ENCODE data around the gene ATP2B3. TPM values are rescaled to one million over a fixed set of nuclear protein-coding genes. Genes with fewer than 3 reads are reported as not detected.

The ATP2B3 gene
- total and polyA plus RNA-seq, 2 donors (not counting 3 experiments of a cell fraction or from before 2014, with no cell fraction given): 0.01 to 0.07 TPM

GRCh38 chrX:153517946-153518834, 748 bp downstream of the ATP2B3 start:
- no peak overlapping the region for H2AFZ ChIP-seq (ENCODE audit: low read depth, low read length)
- BruUV-seq (replicated peaks): no TSS peak
- no peaks in the 10 kb centered on the region for H3K79me2 ChIP-seq (ENCODE audit: control insufficient read depth, insufficient read depth, low read length)
- no peaks in the 10 kb centered on the region for H4K20me1 ChIP-seq (replicated peaks; ENCODE audit: control insufficient read depth, extremely low read depth, insufficient read depth, low read length)
- FAIRE-seq (no peak), DNase-seq (ENCODE audit: low read depth, low spot score) (no peak)
- H3K9ac ChIP-seq (replicated peaks; ENCODE audit: extremely low read depth, insufficient read depth, low read length): no peak overlapping the region
- H3K27me3 ChIP-seq (ENCODE audit: control insufficient read depth in 2 of 2, insufficient read depth in 2 of 2, low read length in 2 of 2): peaks cover 19 to 26% of the 10 kb centered on the region in 2 experiments
- no peaks in the 10 kb centered on the region for H3K4me1 ChIP-seq (ENCODE audit: control insufficient read depth, extremely low read depth, insufficient read depth, low read length)
- no peak overlapping the region for H3K4me3 ChIP-seq (replicated peaks in 1 of 3; ENCODE audit: insufficient read depth in 1 of 3, low read depth in 1 of 3, low read length in 3 of 3)
- no peaks in the 10 kb centered on the region for H3K9me3 ChIP-seq (replicated peaks; ENCODE audit: control insufficient read depth, insufficient read depth, low read length)
- dilution Hi-C loops (cut with MboI; ENCODE audit: extremely low pct_ligation_motif_present, low sequenced_read_pairs): no loop called here
- CTCF ChIA-PET: no interaction called here
- H3K27ac ChIP-seq (ENCODE audit: insufficient read depth, low read depth, low read length): no peak overlapping the region
- H3K36me3 ChIP-seq (ENCODE audit: control insufficient read depth in 2 of 2, extremely low read depth in 1 of 2, insufficient read depth in 2 of 2, low read length in 2 of 2): no peaks in the 10 kb centered on the region
- POLR2A ChIA-PET: no interaction called here
- peak; percentile 88 for TF ChIP-seq EZH2 (IDR thresholded peaks at IDR 0.05; ENCODE audit: borderline replicate concordance, low read depth, low read length, severe bottlenecking)
- TF ChIP-seq FOS (IDR thresholded peaks at IDR 0.05; ENCODE audit: borderline replicate concordance, insufficient read depth, low read length): no peak
- intact Hi-C loops (cut with micrococcal nuclease): no loop called here
- H3K9me1 ChIP-seq (replicated peaks; ENCODE audit: control insufficient read depth, extremely low read depth, insufficient read depth, low read length): no peaks in the 10 kb centered on the region
- no peak overlapping the region for H3K4me2 ChIP-seq (ENCODE audit: insufficient read depth, low read length)

DNA sequence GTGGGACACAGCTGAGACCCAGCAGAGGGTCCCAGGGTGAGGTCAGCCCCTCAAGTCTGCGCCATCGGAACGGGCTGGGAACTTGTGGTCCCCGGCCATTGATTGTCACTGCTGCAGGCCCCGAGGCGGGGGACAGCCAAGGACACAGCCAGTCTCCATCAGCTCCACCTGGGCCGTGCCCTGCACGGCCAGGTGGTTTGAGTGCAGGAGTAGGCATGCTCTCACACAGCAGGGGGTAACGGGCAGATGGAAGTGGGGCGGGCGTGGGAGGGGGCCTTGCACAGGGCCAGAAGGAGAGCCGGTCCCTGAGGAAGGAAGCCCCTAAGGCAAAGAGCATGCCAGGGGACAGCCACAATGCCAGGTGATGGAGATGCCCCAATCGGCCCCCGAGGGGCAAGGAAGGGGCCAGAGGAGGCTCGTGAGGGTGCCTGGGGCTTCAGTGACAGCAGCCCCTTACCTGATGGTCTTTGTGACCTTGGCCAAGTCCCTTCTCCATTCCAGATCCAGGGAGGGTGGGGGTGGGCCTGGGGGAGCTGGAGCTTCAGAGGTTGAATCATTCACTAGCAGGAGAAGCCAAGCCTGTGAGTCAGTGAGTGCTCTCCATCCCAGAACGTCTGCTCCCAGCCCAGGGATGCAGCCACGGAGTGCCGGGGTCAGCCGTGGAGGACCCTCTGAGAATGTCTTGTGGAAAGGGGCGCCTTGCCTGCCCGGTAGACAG, 2.3 kb downstream of the ATP2B3 start:
- intact Hi-C loops (cut with micrococcal nuclease) (no loop called here), dilution Hi-C loops (cut with MboI; ENCODE audit: extremely low pct_ligation_motif_present, low sequenced_read_pairs) (no loop called here)
- no peak overlapping the region for H3K9ac ChIP-seq (replicated peaks; ENCODE audit: extremely low read depth, insufficient read depth, low read length)
- no peaks in the 10 kb centered on the region for H3K9me1 ChIP-seq (replicated peaks; ENCODE audit: control insufficient read depth, extremely low read depth, insufficient read depth, low read length)
- peaks cover 19 to 29% of the 10 kb centered on the region in 2 experiments for H3K27me3 ChIP-seq (ENCODE audit: control insufficient read depth in 2 of 2, insufficient read depth in 2 of 2, low read length in 2 of 2)
- H3K36me3 ChIP-seq (ENCODE audit: control insufficient read depth in 2 of 2, extremely low read depth in 1 of 2, insufficient read depth in 2 of 2, low read length in 2 of 2): no peaks in the 10 kb centered on the region
- H3K79me2 ChIP-seq (ENCODE audit: control insufficient read depth, insufficient read depth, low read length): no peaks in the 10 kb centered on the region
- TF ChIP-seq POLR2AphosphoS5 (IDR thresholded peaks at IDR 0.05; ENCODE audit: insufficient read depth, low read depth, low read length) (no peak), FOS (IDR thresholded peaks at IDR 0.05; ENCODE audit: borderline replicate concordance, insufficient read depth, low read length) (no peak), MYC (IDR thresholded peaks at IDR 0.05; ENCODE audit: low read depth, low read length) (no peak), GATA2 (IDR thresholded peaks at IDR 0.05; ENCODE audit: insufficient read depth, insufficient read length, low read depth, low read length) (no peak)
- BruUV-seq (replicated peaks): no TSS peak
- H2AFZ ChIP-seq (ENCODE audit: low read depth, low read length): no peak overlapping the region
- ChIA-PET CTCF (interaction anchor here (1.0 kb wide), 1 partner anchor 20 kb away, joined by 4 read pairs; no protein-coding TSS in a partner anchor), POLR2A (no interaction called here)
- no peaks in the 10 kb centered on the region for H4K20me1 ChIP-seq (replicated peaks; ENCODE audit: control insufficient read depth, extremely low read depth, insufficient read depth, low read length)
- DNase-seq (ENCODE audit: low read depth, low spot score) (no peak), FAIRE-seq (no peak)
- H3K9me3 ChIP-seq (replicated peaks; ENCODE audit: control insufficient read depth, insufficient read depth, low read length): no peaks in the 10 kb centered on the region
- H3K27ac ChIP-seq (ENCODE audit: insufficient read depth, low read depth, low read length): no peak overlapping the region
- H3K4me2 ChIP-seq (ENCODE audit: insufficient read depth, low read length): no peak overlapping the region
- no peaks in the 10 kb centered on the region for H3K4me1 ChIP-seq (ENCODE audit: control insufficient read depth, extremely low read depth, insufficient read depth, low read length)
- H3K4me3 ChIP-seq (replicated peaks in 1 of 3; ENCODE audit: insufficient read depth in 1 of 3, low read depth in 1 of 3, low read length in 3 of 3): no peak overlapping the region
